Neural cell (in vitro differentiated cells): ENCODE data around the gene TEX2. TPM values are rescaled to one million over a fixed set of nuclear protein-coding genes. Genes with fewer than 3 reads are reported as not detected.

ENCODE experiments used
- H2AFZ ChIP-seq: fragments of 200-600, 300-800 bp; sonication (generic), shearing (Covaris generic); 2 replicates; pipeline ENCODE4 v1.6.0; 2014; ENCODE audit warnings: low read depth, mild to moderate bottlenecking, antibody characterized with exemption, low read length, moderate library complexity
- H3F3A ChIP-seq: fragments of 200-600 bp; shearing (Covaris generic); 2 replicates; pipeline ENCODE4 v1.6.1; 2016; ENCODE audit warnings: mild to moderate bottlenecking, moderate library complexity, mixed read lengths, antibody characterized with exemption, low read length; ENCODE audit not compliant: insufficient read depth, poor library complexity, severe bottlenecking
- H3K27ac ChIP-seq: fragments of 200-600, 300-800 bp; sonication (generic), shearing (Covaris generic); 2 replicates; pipeline ENCODE4 v1.5.1; 2014; ENCODE audit warnings: mild to moderate bottlenecking, low read length, moderate library complexity
- H3K27me3 ChIP-seq: fragments of 300-800, 200-600 bp; sonication (generic), shearing (Covaris generic); 2 replicates; pipeline ENCODE4 v1.6.0; 2014; ENCODE audit warnings: mild to moderate bottlenecking, low read depth, low read length, moderate library complexity; ENCODE audit not compliant: insufficient read depth
- H3K36me3 ChIP-seq: fragments of 300-800, 200-600 bp; sonication (generic), shearing (Covaris generic); 2 replicates; pipeline ENCODE4 v1.5.1; 2014; ENCODE audit warnings: mild to moderate bottlenecking, antibody characterized with exemption, low read length, moderate library complexity; ENCODE audit not compliant: insufficient read depth
- H3K4me2 ChIP-seq: fragments of 300-800, 200-600 bp; sonication (generic), shearing (Covaris generic); 2 replicates; pipeline ENCODE4 v1.6.0; 2014; ENCODE audit warnings: mild to moderate bottlenecking, low read length
- H3K4me3 ChIP-seq: fragments of 300-800, 200-600 bp; sonication (generic), shearing (Covaris generic); 2 replicates; pipeline ENCODE4 v1.5.1; 2014; ENCODE audit warnings: mild to moderate bottlenecking, low read length, moderate library complexity
- H3K79me2 ChIP-seq: fragments of 200-600 bp; shearing (Covaris generic); replicated peaks from 2 replicates; pipeline ENCODE4 v1.6.0; 2014; ENCODE audit warnings: mild to moderate bottlenecking, low read length, moderate library complexity; ENCODE audit not compliant: insufficient read depth
- H3K9ac ChIP-seq: fragments of 300-800, 200-600 bp; sonication (generic), shearing (Covaris generic); 2 replicates; pipeline ENCODE4 v1.6.1; 2016; ENCODE audit warnings: mild to moderate bottlenecking, low read length, mixed read lengths
- H3K9me2 ChIP-seq: fragments of 200-600 bp; shearing (Covaris generic); 2 replicates; pipeline ENCODE4 v1.6.1; 2016; ENCODE audit warnings: mild to moderate bottlenecking, low read length, mixed read lengths; ENCODE audit not compliant: insufficient read depth
- H3K9me3 ChIP-seq: fragments of 200-600, 300-800 bp; sonication (generic), shearing (Covaris generic); 2 replicates; pipeline ENCODE4 v1.6.1; 2016; ENCODE audit warnings: mild to moderate bottlenecking, mixed run types, low read length, moderate library complexity, mixed read lengths
- H4K20me1 ChIP-seq: fragments of 200-600 bp; shearing (Covaris generic); 2 replicates; pipeline ENCODE4 v1.6.1; 2016; ENCODE audit warnings: mild to moderate bottlenecking, mixed run types; ENCODE audit not compliant: insufficient read depth
- EP300 ChIP-seq: fragments of 450-650 bp; conservative IDR thresholded peaks from 2 replicates; pipeline ENCODE4 v1.6.1; 2014; ENCODE audit warnings: antibody characterized with exemption, mild to moderate bottlenecking, moderate library complexity; ENCODE audit not compliant: poor library complexity, severe bottlenecking
- EZH2 ChIP-seq: fragments of 200-600, 300-800 bp; shearing (Covaris generic), sonication (generic); IDR thresholded peaks from 2 replicates; pipeline ENCODE4 v1.6.1; 2014; ENCODE audit warnings: antibody characterized with exemption, low read length, borderline replicate concordance, mild to moderate bottlenecking; ENCODE audit not compliant: insufficient read depth, poor library complexity, severe bottlenecking
- MXI1 ChIP-seq: fragments of 450-650 bp; conservative IDR thresholded peaks from 2 replicates; pipeline ENCODE4 v1.6.1; 2014; ENCODE audit warnings: antibody characterized with exemption, mild to moderate bottlenecking; ENCODE audit not compliant: poor library complexity, severe bottlenecking
- POLR2AphosphoS5 ChIP-seq: IDR thresholded peaks from 2 replicates; pipeline ENCODE4 v1.6.1; 2012
- RAD21 ChIP-seq: fragments of 450-650 bp; conservative IDR thresholded peaks from 2 replicates; pipeline ENCODE4 v1.6.1; 2014; ENCODE audit warnings: antibody characterized with exemption, mild to moderate bottlenecking, moderate library complexity
- REST ChIP-seq: IDR thresholded peaks from 2 replicates; pipeline ENCODE4 v1.6.1; 2012; ENCODE audit warnings: borderline replicate concordance
- SMC3 ChIP-seq: fragments of 450-650 bp; conservative IDR thresholded peaks from 2 replicates; pipeline ENCODE4 v1.6.1; 2014; ENCODE audit warnings: antibody characterized with exemption, mild to moderate bottlenecking, moderate library complexity; ENCODE audit not compliant: poor library complexity
- TAF1 ChIP-seq: IDR thresholded peaks from 2 replicates; pipeline ENCODE4 v1.6.1; 2012; ENCODE audit warnings: low read depth
- polyA plus RNA-seq: library from polyadenylated mRNA; depleted of rRNA; stranded (reverse); fragments of >200 nt; gene quantifications from 2 replicates; pipeline ENCODE4 v1.2.3, GENCODE V29; 2014
- TF ChIP-seq, protein P1 (sequence below): fragments of 450-650 bp; IDR thresholded peaks from 2 replicates; pipeline ENCODE4 v1.5.1; 2014; ENCODE audit warnings: antibody characterized with exemption, mild to moderate bottlenecking, moderate library complexity; ENCODE audit not compliant: poor library complexity, severe bottlenecking

The TEX2 gene
- polyA plus RNA-seq, 1 donor from 2014 or later: 19.7 TPM

GRCh38 chr17:64273006-64273405 is 9.9 kb upstream of the TEX2 start:
- no peaks in the 10 kb centered on the region for H3K27me3 ChIP-seq

DNA sequence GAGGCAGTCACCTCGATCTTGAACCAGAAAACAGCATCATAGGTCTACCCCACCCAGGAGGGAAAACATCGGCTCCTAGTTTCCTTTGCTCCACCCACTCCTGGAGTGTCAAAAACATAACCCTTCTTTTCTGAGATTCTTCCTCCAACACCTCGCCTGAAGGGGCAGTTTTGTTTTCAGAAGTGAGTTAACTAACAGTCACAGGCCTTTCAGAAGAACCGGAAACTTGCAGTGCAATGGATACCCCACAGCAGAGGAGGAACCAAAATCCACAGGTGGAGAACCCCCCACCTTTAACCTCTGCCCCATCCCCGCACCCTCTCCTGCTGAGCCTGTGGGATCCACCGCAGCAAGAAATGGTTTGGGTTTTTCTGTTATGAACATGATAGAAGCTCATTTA is 7.8 kb upstream of the TEX2 start:
- H3K4me3 ChIP-seq: no peak overlapping the region
- no peaks in the 10 kb centered on the region for H3K9me3 ChIP-seq
- TF ChIP-seq POLR2AphosphoS5: no peak
- TF ChIP-seq EZH2: no peak
- TF ChIP-seq, protein P1, sequence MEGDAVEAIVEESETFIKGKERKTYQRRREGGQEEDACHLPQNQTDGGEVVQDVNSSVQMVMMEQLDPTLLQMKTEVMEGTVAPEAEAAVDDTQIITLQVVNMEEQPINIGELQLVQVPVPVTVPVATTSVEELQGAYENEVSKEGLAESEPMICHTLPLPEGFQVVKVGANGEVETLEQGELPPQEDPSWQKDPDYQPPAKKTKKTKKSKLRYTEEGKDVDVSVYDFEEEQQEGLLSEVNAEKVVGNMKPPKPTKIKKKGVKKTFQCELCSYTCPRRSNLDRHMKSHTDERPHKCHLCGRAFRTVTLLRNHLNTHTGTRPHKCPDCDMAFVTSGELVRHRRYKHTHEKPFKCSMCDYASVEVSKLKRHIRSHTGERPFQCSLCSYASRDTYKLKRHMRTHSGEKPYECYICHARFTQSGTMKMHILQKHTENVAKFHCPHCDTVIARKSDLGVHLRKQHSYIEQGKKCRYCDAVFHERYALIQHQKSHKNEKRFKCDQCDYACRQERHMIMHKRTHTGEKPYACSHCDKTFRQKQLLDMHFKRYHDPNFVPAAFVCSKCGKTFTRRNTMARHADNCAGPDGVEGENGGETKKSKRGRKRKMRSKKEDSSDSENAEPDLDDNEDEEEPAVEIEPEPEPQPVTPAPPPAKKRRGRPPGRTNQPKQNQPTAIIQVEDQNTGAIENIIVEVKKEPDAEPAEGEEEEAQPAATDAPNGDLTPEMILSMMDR: no peak
- TF ChIP-seq SMC3: no peak
- no peak for TF ChIP-seq REST
- no peaks in the 10 kb centered on the region for H3K9me2 ChIP-seq
- no peak overlapping the region for H2AFZ ChIP-seq
- H3K4me2 ChIP-seq: no peak overlapping the region
- H3F3A ChIP-seq: no peaks in the 10 kb centered on the region
- H4K20me1 ChIP-seq: no peaks in the 10 kb centered on the region
- H3K27ac ChIP-seq: no peak overlapping the region
- no peaks in the 10 kb centered on the region for H3K27me3 ChIP-seq
- no peaks in the 10 kb centered on the region for H3K79me2 ChIP-seq
- H3K36me3 ChIP-seq: no peaks in the 10 kb centered on the region
- no peak overlapping the region for H3K9ac ChIP-seq

More at GRCh38 chr17:64273006-64273405, 9.9 kb upstream of the TEX2 start:
- Histone ChIP-seq H3K36me3 (no peaks in the 10 kb centered on the region), H3F3A (no peaks in the 10 kb centered on the region), H3K9ac (no peak overlapping the region), H3K9me3 (no peaks in the 10 kb centered on the region), H4K20me1 (no peaks in the 10 kb centered on the region), H3K4me2 (no peak overlapping the region), H3K27ac (no peak overlapping the region), H3K4me3 (no peak overlapping the region), H3K79me2 (no peaks in the 10 kb centered on the region), H3K9me2 (no peaks in the 10 kb centered on the region), H2AFZ (no peak overlapping the region)
- TF ChIP-seq, protein P1: no peak
- TF ChIP-seq TAF1: no peak
- TF ChIP-seq EZH2: no peak
- TF ChIP-seq RAD21: no peak
- no peak for TF ChIP-seq EP300
- TF ChIP-seq MXI1: no peak
- no peak for TF ChIP-seq POLR2AphosphoS5
- no peak for TF ChIP-seq REST
- TF ChIP-seq SMC3: no peak
